ENCODE data around the gene CYB5B. TPM values are rescaled to one million over a fixed set of nuclear protein-coding genes. Genes with fewer than 3 reads are reported as not detected.

The CYB5B gene
- polyA plus RNA-seq, 1 donor = 85.7 TPM

Other genes starting within 250 kb of the CYB5B start
- gene SNTB2, start 237.5 kb upstream of the CYB5B start, polyA plus RNA-seq = 8.8 TPM
- 43.5 TPM for gene VPS4A, start 113.3 kb upstream of the CYB5B start, polyA plus RNA-seq
- 11.9 TPM for gene PDF, start 94.0 kb upstream of the CYB5B start, polyA plus RNA-seq
- 29.0 TPM for gene COG8, start 85.1 kb upstream of the CYB5B start, polyA plus RNA-seq
- gene NIP7, start 84.8 kb upstream of the CYB5B start, polyA plus RNA-seq = 25.5 TPM
- gene TMED6, start 72.8 kb upstream of the CYB5B start, polyA plus RNA-seq = 3.6 TPM
- 23.4 TPM for gene TERF2, start 38.6 kb upstream of the CYB5B start, polyA plus RNA-seq
- 26.8 TPM for gene NFAT5, start 141.3 kb downstream of the CYB5B start, polyA plus RNA-seq

Measured in large intestine (tissue), 1 donor.